HG03378 (cell line): ENCODE results near the gene PTP4A2.

Experiments
- ATAC-seq: cut with Tn5 transposase; IDR thresholded peaks from one replicate; pipeline ENCODE4 v1.9.1; 2021; ENCODE audit warnings: mild to moderate bottlenecking, moderate library complexity; ENCODE audit not compliant: unreplicated experiment

The PTP4A2 gene

GRCh38 chr1:31938184-31938975 lies at the start of gene PTP4A2:
PTP4A2 (minus strand) TSS chr1:31938368; CDS start chr1:31919065, 19,303 bp downstream.
- ATAC-seq: peak; percentile 46

GRCh38 chr1:31987135-31987619 lies 49.0 kb upstream of the PTP4A2 start:
- no peak for ATAC-seq

GRCh38 chr1:31985430-31985829 lies 47.3 kb upstream of the PTP4A2 start:
- ATAC-seq: no peak

- no peak for ATAC-seq
These were observed 46.5 kb upstream of the PTP4A2 start for GRCh38 chr1:31984419-31985347.

- ATAC-seq: no peak
These were observed 43.8 kb upstream of the PTP4A2 start for GRCh38 chr1:31981972-31982371.

GRCh38 chr1:31981456-31981839 lies 43.3 kb upstream of the PTP4A2 start:
- ATAC-seq: no peak

GRCh38 chr1:31980835-31981455 lies 42.8 kb upstream of the PTP4A2 start:
- no peak for ATAC-seq

- ATAC-seq: no peak
These were observed 40.8 kb upstream of the PTP4A2 start for GRCh38 chr1:31978843-31979400.

- no peak for ATAC-seq
These were observed 39.4 kb upstream of the PTP4A2 start for GRCh38 chr1:31977385-31978131.

- no peak for ATAC-seq
These were observed 38.2 kb upstream of the PTP4A2 start for GRCh38 chr1:31976401-31976800.

GRCh38 chr1:31970873-31971272 lies 32.7 kb upstream of the PTP4A2 start:
- ATAC-seq: no peak

GRCh38 chr1:31961536-31961935 lies 23.4 kb upstream of the PTP4A2 start:
- no peak for ATAC-seq

- ATAC-seq: no peak
These were observed 21.6 kb upstream of the PTP4A2 start for GRCh38 chr1:31959521-31960340.

- no peak for ATAC-seq
These were observed 19.8 kb upstream of the PTP4A2 start for GRCh38 chr1:31957701-31958674.

- peak; percentile 75 for ATAC-seq
These were observed 18.0 kb upstream of the PTP4A2 start for GRCh38 chr1:31955917-31956736.

GRCh38 chr1:31954607-31955283 lies 16.6 kb upstream of the PTP4A2 start:
- no peak for ATAC-seq

GRCh38 chr1:31952825-31953220 lies 14.7 kb upstream of the PTP4A2 start:
- no peak for ATAC-seq
